HG03135 (cell line): ENCODE results near the gene LMO7.
"Not testable (repeated sequence)": the region's sequence is repeated elsewhere in the genome, so short reads cannot be mapped to it uniquely, and the experiment has no call there.

ENCODE experiments used
- ATAC-seq: cut with Tn5 transposase; IDR thresholded peaks from one replicate; pipeline ENCODE4 v1.9.1; 2021; ENCODE audit warnings: mild to moderate bottlenecking, moderate library complexity; ENCODE audit not compliant: unreplicated experiment

LMO7 gene

GRCh38 chr13:75695908-75696307, 59.8 kb downstream of the LMO7 start:
- ATAC-seq: peak; percentile 60

- no peak for ATAC-seq
These were observed 62.9 kb downstream of the LMO7 start for GRCh38 chr13:75699062-75699461.

GRCh38 chr13:75699717-75700116, 63.6 kb downstream of the LMO7 start:
- not testable (repeated sequence) for ATAC-seq

- ATAC-seq: no peak
These were observed 64.4 kb downstream of the LMO7 start for GRCh38 chr13:75700552-75700951.

GRCh38 chr13:75702476-75702875, 66.3 kb downstream of the LMO7 start:
- no peak for ATAC-seq

GRCh38 chr13:75703769-75704168, 67.6 kb downstream of the LMO7 start:
- no peak for ATAC-seq

- ATAC-seq: no peak
These were observed 68.2 kb downstream of the LMO7 start for GRCh38 chr13:75704194-75704926.

GRCh38 chr13:75704927-75705288, 68.8 kb downstream of the LMO7 start:
- no peak for ATAC-seq

- no peak for ATAC-seq
These were observed 69.3 kb downstream of the LMO7 start for GRCh38 chr13:75705395-75705794.

- no peak for ATAC-seq
These were observed 69.8 kb downstream of the LMO7 start for GRCh38 chr13:75705908-75706307.

GRCh38 chr13:75713852-75714251, 77.7 kb downstream of the LMO7 start:
- ATAC-seq: no peak

- ATAC-seq: peak; percentile 97
These were observed 79.7 kb downstream of the LMO7 start for GRCh38 chr13:75715601-75716523.

GRCh38 chr13:75717525-75717924, 81.4 kb downstream of the LMO7 start:
- ATAC-seq: no peak

GRCh38 chr13:75721307-75721706, 85.2 kb downstream of the LMO7 start:
- ATAC-seq: no peak

- ATAC-seq: no peak
These were observed 87.8 kb downstream of the LMO7 start for GRCh38 chr13:75723901-75724300.

GRCh38 chr13:75724752-75725517, 88.8 kb downstream of the LMO7 start:
- no peak for ATAC-seq

- no peak for ATAC-seq
These were observed 89.6 kb downstream of the LMO7 start for GRCh38 chr13:75725736-75726135.

GRCh38 chr13:75726306-75726705, 90.2 kb downstream of the LMO7 start:
- no peak for ATAC-seq

- not testable (repeated sequence) for ATAC-seq
These were observed 97.0 kb downstream of the LMO7 start for GRCh38 chr13:75733113-75733512.

- ATAC-seq: no peak
These were observed 100.0 kb downstream of the LMO7 start for GRCh38 chr13:75736173-75736572.

GRCh38 chr13:75738841-75739240, 102.7 kb downstream of the LMO7 start:
- ATAC-seq: no peak
